Tibial artery (tissue), 4 donors: ENCODE results near the gene AFF4.

Source experiments
- DNase-seq, 2 donors: peaks; one replicate each; pipeline ENCODE4 v3.0.0-alpha.2; 2019
- H3K27ac ChIP-seq, 2 donors: fragments of 200-600 bp; sonication (generic) in 1 of 2; 1 replicate in 1 of 2; 2 replicates in 1 of 2; pipeline ENCODE4 v1.5.1; 2018 to 2019; ENCODE audit warnings: mild to moderate bottlenecking in 1 of 2
- H3K27me3 ChIP-seq, 2 donors: fragments of 200-600 bp; sonication (generic) in 1 of 2; one replicate each; pipeline versions ENCODE4 v1.5.1 to v1.6.0; 2016 to 2019
- H3K36me3 ChIP-seq, 3 donors: fragments of 200-600 bp; sonication (generic) in 2 of 3; one replicate each; pipeline ENCODE4 v1.5.1; 2016 to 2019; ENCODE audit warnings: mild to moderate bottlenecking in 2 of 3
- H3K4me1 ChIP-seq, 4 donors: fragments of 200-600 bp; sonication (generic) in 2 of 4; 1 replicate in 3 of 4; 2 replicates in 1 of 4; pipeline ENCODE4 v1.5.1; 2016 to 2019
- H3K4me3 ChIP-seq, 2 donors: fragments of 200-600 bp; sonication (generic) in 1 of 2; 1 replicate in 1 of 2; 2 replicates in 1 of 2; pipeline ENCODE4 v1.5.1; 2018 to 2019; ENCODE audit warnings: mild to moderate bottlenecking in 2 of 2
- H3K9me3 ChIP-seq, 3 donors: fragments of 200-600 bp; sonication (generic) in 1 of 3; one replicate each; pipeline ENCODE4 v1.5.1; 2016 to 2019
- intact Hi-C: fragments of 100-400 bp; cut with DNase I; formaldehyde crosslinking; loops from one replicate; pipeline ENCODE4 v1.15.0; 2023; ENCODE audit warnings: low total_unique reads
- TF ChIP-seq, protein P1 (sequence below), 2 experiments: fragments of 200-600 bp in 1 of 2; fragments of 450-650 bp in 1 of 2; IDR thresholded peaks; one replicate each; pipeline ENCODE4 v1.5.1; 2017 to 2019; ENCODE audit warnings: antibody characterized with exemption in 2 of 2, mild to moderate bottlenecking in 1 of 2, moderate library complexity in 1 of 2

Gene AFF4

DNA sequence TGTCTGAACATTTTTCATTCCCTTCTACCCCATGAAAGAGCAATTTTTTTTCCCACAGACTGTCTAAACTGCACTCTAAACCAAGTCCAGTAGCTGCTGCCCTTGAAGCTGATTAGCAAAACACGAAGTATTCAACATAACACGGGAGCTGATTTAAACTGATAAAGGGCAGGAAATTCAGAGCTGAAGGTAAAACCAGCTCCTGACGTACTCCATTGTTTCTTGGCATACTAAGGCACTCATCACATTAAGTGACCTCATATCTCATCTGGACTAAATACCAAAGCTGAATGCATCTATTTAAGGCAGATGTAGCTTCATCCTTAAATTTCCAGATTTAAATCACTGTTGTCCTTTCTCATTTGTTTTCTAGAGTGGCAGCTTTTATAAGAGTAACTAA lies 109.1 kb downstream of the AFF4 start:
- Histone ChIP-seq H3K36me3 (no peaks in the 10 kb centered on the region), H3K4me3 (no peak overlapping the region), H3K4me1 (no peaks in the 10 kb centered on the region), H3K27ac (no peak overlapping the region), H3K9me3 (no peaks in the 10 kb centered on the region), H3K27me3 (no peaks in the 10 kb centered on the region)
- TF ChIP-seq, protein P1, sequence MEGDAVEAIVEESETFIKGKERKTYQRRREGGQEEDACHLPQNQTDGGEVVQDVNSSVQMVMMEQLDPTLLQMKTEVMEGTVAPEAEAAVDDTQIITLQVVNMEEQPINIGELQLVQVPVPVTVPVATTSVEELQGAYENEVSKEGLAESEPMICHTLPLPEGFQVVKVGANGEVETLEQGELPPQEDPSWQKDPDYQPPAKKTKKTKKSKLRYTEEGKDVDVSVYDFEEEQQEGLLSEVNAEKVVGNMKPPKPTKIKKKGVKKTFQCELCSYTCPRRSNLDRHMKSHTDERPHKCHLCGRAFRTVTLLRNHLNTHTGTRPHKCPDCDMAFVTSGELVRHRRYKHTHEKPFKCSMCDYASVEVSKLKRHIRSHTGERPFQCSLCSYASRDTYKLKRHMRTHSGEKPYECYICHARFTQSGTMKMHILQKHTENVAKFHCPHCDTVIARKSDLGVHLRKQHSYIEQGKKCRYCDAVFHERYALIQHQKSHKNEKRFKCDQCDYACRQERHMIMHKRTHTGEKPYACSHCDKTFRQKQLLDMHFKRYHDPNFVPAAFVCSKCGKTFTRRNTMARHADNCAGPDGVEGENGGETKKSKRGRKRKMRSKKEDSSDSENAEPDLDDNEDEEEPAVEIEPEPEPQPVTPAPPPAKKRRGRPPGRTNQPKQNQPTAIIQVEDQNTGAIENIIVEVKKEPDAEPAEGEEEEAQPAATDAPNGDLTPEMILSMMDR (IDR thresholded peaks at IDR 0.05) = no peak
- intact Hi-C loops = no loop called here
- no peak for DNase-seq

DNA sequence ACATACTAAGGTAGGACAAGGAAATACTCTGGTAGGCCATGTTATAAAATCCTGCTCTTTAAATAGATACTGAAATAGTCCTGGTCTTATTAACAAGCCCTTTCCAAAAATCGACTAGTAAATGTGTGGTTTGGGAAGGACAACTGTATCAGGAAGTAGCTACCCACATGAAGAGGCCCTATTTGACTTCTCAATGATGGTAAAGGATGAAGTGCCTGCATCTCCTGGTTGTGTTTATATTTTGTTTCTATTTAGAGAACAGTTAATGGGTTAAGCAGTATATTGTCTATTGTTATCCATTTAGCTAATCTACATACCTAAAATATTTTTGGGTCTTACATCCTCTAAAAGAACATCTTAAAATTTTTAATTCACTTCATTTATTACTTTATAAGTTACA lies 109.6 kb downstream of the AFF4 start:
- Histone ChIP-seq H3K4me1 (no peaks in the 10 kb centered on the region), H3K9me3 (no peaks in the 10 kb centered on the region), H3K36me3 (no peaks in the 10 kb centered on the region), H3K4me3 (no peak overlapping the region), H3K27me3 (no peaks in the 10 kb centered on the region), H3K27ac (no peak overlapping the region)
- TF ChIP-seq, protein P1 (IDR thresholded peaks at IDR 0.05) = no peak
- no peak for DNase-seq
- intact Hi-C loops = no loop called here

DNA sequence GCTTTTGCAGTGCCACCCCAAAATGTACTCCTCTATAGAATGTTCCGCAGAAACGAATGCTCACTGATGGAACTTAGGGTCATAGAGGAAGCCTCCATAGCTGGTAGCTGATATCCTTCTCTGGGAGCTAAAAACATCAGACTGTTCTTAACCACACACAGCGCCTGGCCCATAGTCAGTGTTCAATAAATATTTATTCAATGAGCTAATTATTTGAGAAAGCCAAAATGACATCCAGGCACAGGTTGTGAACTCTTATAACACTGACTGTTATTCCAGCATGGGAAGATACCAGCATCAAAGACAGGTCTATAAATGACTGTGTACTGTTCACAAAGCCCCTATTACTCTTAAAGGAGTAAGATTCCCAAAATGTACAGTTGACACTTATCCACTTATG lies 110.1 kb downstream of the AFF4 start:
- H3K27ac ChIP-seq = no peak overlapping the region
- no peaks in the 10 kb centered on the region for H3K4me1 ChIP-seq
- H3K27me3 ChIP-seq = no peaks in the 10 kb centered on the region
- H3K9me3 ChIP-seq = no peaks in the 10 kb centered on the region
- no peaks in the 10 kb centered on the region for H3K36me3 ChIP-seq
- no peak overlapping the region for H3K4me3 ChIP-seq
- TF ChIP-seq, protein P1 (IDR thresholded peaks at IDR 0.05) = no peak
- intact Hi-C loops = no loop called here
- DNase-seq = no peak

DNA sequence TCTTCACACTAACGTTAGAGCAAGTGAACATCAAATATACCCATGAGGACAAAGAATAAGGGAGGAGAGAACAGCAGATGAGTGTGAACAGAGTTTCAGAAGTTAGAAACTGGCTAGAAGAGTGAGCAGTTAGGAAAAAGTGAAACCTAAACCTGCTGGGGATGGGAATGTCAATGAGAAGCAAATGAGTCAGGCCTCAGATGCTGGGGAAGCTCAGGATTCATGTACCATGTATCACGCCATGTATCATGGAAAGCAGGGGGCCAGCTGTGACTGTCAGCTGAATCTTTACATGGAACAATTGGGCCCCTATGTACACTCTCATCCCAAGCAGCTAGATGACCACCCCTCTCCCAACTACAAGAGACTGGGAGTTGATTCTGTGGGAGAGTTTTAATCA lies 113.4 kb downstream of the AFF4 start:
- DNase-seq = no peak
- intact Hi-C loops = no loop called here
- no peaks in the 10 kb centered on the region for H3K27me3 ChIP-seq
- no peaks in the 10 kb centered on the region for H3K9me3 ChIP-seq
- H3K27ac ChIP-seq = no peak overlapping the region
- no peaks in the 10 kb centered on the region for H3K36me3 ChIP-seq
- no peaks in the 10 kb centered on the region for H3K4me1 ChIP-seq
- TF ChIP-seq, protein P1 (IDR thresholded peaks at IDR 0.05) = no peak
- H3K4me3 ChIP-seq = no peak overlapping the region

DNA sequence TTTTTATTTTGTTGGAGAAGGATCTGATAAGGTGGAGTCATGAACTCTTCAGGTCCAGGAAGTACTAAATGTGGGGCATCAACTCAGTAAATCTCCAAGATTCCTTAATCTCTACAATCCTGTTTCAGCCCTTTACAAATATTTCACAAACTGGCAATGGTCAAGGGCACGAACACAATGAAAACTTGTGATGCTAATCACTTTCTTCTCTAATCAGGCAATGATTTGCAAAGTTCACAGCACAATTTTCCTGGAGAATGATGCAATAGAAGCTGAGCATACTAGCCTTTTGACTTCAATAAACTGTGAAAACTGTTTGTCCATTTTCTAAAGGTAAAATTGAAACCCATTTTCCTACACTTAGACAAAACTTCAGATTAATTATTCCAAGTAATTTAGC lies 114.1 kb downstream of the AFF4 start:
- no peaks in the 10 kb centered on the region for H3K9me3 ChIP-seq
- H3K27ac ChIP-seq = no peak overlapping the region
- H3K4me1 ChIP-seq = no peaks in the 10 kb centered on the region
- no peak overlapping the region for H3K4me3 ChIP-seq
- DNase-seq = no peak
- intact Hi-C loops = no loop called here
- no peaks in the 10 kb centered on the region for H3K27me3 ChIP-seq
- no peaks in the 10 kb centered on the region for H3K36me3 ChIP-seq
- TF ChIP-seq, protein P1 (IDR thresholded peaks at IDR 0.05) = no peak

DNA sequence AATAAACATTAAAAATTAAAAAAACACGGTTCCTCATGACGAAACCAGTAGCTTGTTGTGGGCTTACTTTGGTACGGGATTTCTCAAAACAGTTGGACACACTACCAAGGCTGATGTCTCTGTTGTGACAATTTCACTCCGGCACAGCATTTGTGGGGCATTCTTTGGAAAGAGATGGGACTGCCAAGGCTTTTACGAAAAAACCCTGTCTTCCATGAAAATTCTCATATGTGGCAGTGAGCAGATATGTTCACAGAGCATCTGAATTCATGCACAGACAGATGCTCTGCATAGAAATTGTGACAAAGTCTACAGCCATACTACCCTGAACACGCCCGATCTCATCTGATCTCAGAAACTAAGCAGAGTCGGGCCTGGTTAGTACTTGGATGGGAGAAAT lies 115.2 kb downstream of the AFF4 start:
- Histone ChIP-seq H3K36me3 (no peaks in the 10 kb centered on the region), H3K9me3 (no peaks in the 10 kb centered on the region), H3K4me1 (no peaks in the 10 kb centered on the region), H3K27me3 (no peaks in the 10 kb centered on the region), H3K27ac (no peak overlapping the region), H3K4me3 (no peak overlapping the region)
- intact Hi-C loops = no loop called here
- no peak for DNase-seq
- TF ChIP-seq, protein P1 (IDR thresholded peaks at IDR 0.05) = no peak
